Retinal pigment epithelial cell (primary cell): ENCODE measurements around the gene DUSP10.

Experiments used
- DNase-seq: peaks from one replicate; pipeline ENCODE4 v3.0.0-alpha.2; 2010; ENCODE audit warnings: low read depth
- H3K4me3 ChIP-seq: 2 replicates; pipeline ENCODE4 v1.5.1; 2011; ENCODE audit warnings: mild to moderate bottlenecking, low read length, control low read depth, moderate library complexity
- CTCF ChIP-seq: conservative IDR thresholded peaks from 2 replicates; pipeline ENCODE4 v1.5.1; 2011; ENCODE audit warnings: low read depth, low read length, control low read depth, inconsistent platforms

Gene DUSP10

GRCh38 chr1:221776495-221777301 is 34.8 kb upstream of the DUSP10 start:
- H3K4me3 ChIP-seq = no peak overlapping the region

GRCh38 chr1:221775206-221775605 is 33.3 kb upstream of the DUSP10 start:
- no peak for TF ChIP-seq CTCF
- H3K4me3 ChIP-seq = no peak overlapping the region
- no peak for DNase-seq

More at GRCh38 chr1:221776495-221777301, 34.8 kb upstream of the DUSP10 start:
- no peak for DNase-seq
- no peak for TF ChIP-seq CTCF

GRCh38 chr1:221774054-221774842 is 32.4 kb upstream of the DUSP10 start:
- no peak overlapping the region for H3K4me3 ChIP-seq
- no peak for TF ChIP-seq CTCF
- DNase-seq = no peak

- DNase-seq = no peak
- TF ChIP-seq CTCF = no peak
- no peak overlapping the region for H3K4me3 ChIP-seq
Observed at GRCh38 chr1:221773383-221773782, 31.5 kb upstream of the DUSP10 start.

- no peak overlapping the region for H3K4me3 ChIP-seq
- TF ChIP-seq CTCF = no peak
- no peak for DNase-seq
Observed at GRCh38 chr1:221772117-221772516, 30.2 kb upstream of the DUSP10 start.

- no peak for DNase-seq
Observed at GRCh38 chr1:221768444-221769066, 26.7 kb upstream of the DUSP10 start.

More at GRCh38 chr1:221768444-221769066, 26.7 kb upstream of the DUSP10 start:
- peak; percentile 15 for TF ChIP-seq CTCF
- no peak overlapping the region for H3K4me3 ChIP-seq
